22Rv1 (cell line): ENCODE measurements around the gene TALDO1.

Experiments used
- ZFX ChIP-seq: fragments of 450-650 bp; IDR thresholded peaks from 2 replicates; pipeline ENCODE4 v1.6.1; 2017; ENCODE audit warnings: antibody characterized with exemption, borderline replicate concordance
- TF ChIP-seq, protein P1 (sequence below): fragments of 450-650 bp; IDR thresholded peaks from 2 replicates; pipeline ENCODE4 v1.5.1; 2017; ENCODE audit warnings: mild to moderate bottlenecking

DNA sequence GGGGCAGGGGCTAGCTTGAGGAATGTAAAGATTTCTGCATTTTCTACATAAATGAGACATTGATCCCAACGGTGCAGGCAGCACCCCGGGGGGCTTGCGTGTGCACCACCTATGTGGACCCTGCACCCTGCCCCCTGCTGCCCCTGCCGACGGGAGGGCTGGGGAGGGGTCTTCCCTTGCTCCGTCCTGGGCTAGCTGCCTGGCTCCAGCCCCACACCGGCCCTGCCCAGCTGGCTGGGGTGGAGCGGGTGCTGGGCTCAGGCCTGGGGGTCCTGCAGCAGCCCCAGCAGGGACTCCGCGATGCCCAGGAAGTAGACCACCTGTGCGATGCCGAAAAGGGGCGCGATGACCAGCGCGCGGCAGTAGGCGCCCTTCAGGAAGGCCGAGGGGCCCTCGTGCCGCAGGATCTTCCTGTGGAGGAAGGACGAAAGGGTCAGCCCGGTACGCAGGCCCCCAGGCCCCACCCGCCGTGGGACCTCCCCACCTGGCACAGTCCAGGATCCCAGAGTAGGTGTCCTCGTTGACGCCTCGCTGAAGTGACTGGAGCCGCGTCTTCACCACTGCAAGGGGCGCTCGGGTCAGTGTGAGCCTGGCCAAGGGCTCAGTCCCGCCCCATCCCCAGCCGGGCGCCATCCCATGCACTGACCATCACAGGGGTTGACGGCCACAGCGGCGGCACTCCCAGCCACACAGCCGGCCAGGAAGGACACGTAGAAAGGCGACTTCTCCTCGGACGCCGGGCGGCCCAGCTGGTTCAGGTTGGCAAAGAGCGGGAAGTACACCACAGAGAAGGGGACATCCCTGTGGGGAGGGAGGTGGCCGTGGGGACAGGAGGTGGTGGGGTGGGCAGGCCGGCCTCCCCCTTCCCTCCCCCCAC lies 44.6 kb downstream of the TALDO1 start:
- TF ChIP-seq, protein P1, sequence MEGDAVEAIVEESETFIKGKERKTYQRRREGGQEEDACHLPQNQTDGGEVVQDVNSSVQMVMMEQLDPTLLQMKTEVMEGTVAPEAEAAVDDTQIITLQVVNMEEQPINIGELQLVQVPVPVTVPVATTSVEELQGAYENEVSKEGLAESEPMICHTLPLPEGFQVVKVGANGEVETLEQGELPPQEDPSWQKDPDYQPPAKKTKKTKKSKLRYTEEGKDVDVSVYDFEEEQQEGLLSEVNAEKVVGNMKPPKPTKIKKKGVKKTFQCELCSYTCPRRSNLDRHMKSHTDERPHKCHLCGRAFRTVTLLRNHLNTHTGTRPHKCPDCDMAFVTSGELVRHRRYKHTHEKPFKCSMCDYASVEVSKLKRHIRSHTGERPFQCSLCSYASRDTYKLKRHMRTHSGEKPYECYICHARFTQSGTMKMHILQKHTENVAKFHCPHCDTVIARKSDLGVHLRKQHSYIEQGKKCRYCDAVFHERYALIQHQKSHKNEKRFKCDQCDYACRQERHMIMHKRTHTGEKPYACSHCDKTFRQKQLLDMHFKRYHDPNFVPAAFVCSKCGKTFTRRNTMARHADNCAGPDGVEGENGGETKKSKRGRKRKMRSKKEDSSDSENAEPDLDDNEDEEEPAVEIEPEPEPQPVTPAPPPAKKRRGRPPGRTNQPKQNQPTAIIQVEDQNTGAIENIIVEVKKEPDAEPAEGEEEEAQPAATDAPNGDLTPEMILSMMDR, result no peak
- no peak for TF ChIP-seq ZFX
